Right ventricle myocardium superior (tissue), 1 donor: ENCODE results near the gene APBA2. TPM values are rescaled to one million over a fixed set of nuclear protein-coding genes. Genes with fewer than 3 reads are reported as not detected.

Source experiments
- ATAC-seq: fragments of 200-7000 bp; cut with Tn5 transposase; one replicate; pipeline ENCODE4 v1.9.1; 2020; ENCODE audit warnings: mild to moderate bottlenecking; ENCODE audit not compliant: poor library complexity
- DNase-seq: peaks from one replicate; pipeline ENCODE4 v3.0.0-alpha.2; 2020
- intact Hi-C: fragments of 100-400 bp; cut with DNase I; formaldehyde crosslinking; loops from one replicate; pipeline ENCODE4 v1.11.2; 2022
- total RNA-seq: library from RNA; stranded (reverse); fragmentation: NEBNext Ultra II Directional; extraction: Animal tissue kit (Norgen Biotek cat#: 25700); gene quantifications from one replicate; pipeline ENCODE4 v1.2.1, GENCODE V29; 2021
- donor health status: DM: no; HTN: yes; CAD: no; lungs with severe emphysema.

Gene APBA2
- total RNA-seq, 1 donor from 2014 or later: 1.9 TPM

GRCh38 chr15:29071882-29072273, 186.1 kb downstream of the APBA2 start:
- no peak for ATAC-seq
- intact Hi-C loops: no loop called here
- DNase-seq: no peak

- intact Hi-C loops: no loop called here
- no peak for DNase-seq
- ATAC-seq: no peak
Measured at GRCh38 chr15:29072444-29072843, 186.7 kb downstream of the APBA2 start.

GRCh38 chr15:29074045-29074444, 188.3 kb downstream of the APBA2 start:
- intact Hi-C loops: no loop called here
- ATAC-seq (no peak), DNase-seq (no peak)

GRCh38 chr15:29078541-29078940, 192.8 kb downstream of the APBA2 start:
- ATAC-seq (no peak), DNase-seq (no peak)
- intact Hi-C loops: no loop called here

DNA sequence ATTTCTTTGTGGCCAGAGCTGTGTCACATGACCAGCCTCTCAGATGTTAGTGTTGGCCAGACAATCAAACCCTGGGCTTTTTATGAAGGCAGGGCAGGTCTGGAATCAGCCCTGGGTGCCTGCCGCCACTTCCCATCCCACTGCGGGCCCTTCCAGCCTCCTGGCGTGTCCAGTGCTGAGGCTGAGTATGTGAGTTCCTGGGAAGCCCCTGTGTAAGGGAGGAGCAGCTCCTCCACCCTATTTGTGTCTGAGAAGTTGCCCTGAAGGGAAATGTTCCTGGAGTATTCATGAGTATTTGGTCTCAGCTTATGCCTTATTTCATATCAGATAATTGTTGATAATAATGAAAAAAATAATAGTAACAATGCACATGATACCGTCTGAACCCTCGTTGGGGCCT, 193.7 kb downstream of the APBA2 start:
- no peak for ATAC-seq
- no peak for DNase-seq
- intact Hi-C loops: no loop called here

DNA sequence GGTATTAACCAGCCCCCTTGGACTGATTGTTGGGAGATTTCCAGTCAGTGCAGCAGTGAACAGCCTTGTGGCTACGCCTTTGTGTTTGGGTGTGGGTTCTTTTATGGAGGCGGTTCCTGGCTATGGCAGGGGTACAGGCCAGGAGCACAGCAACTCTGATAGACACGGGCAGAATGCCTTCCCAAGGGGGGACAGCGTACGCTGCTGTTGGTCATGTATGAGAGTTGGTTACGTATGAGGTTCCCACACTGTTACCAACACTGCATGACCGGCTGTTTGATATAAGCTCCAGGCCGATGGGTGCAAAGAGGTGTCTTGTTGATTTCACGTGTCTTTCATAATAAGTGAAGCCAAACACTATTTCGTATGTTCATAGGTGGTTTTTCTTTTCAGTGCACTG, 196.0 kb downstream of the APBA2 start:
- DNase-seq (no peak), ATAC-seq (no peak)
- intact Hi-C loops: no loop called here

- intact Hi-C loops: no loop called here
- DNase-seq: no peak
- no peak for ATAC-seq
Measured at GRCh38 chr15:29083161-29083560, 197.4 kb downstream of the APBA2 start.

DNA sequence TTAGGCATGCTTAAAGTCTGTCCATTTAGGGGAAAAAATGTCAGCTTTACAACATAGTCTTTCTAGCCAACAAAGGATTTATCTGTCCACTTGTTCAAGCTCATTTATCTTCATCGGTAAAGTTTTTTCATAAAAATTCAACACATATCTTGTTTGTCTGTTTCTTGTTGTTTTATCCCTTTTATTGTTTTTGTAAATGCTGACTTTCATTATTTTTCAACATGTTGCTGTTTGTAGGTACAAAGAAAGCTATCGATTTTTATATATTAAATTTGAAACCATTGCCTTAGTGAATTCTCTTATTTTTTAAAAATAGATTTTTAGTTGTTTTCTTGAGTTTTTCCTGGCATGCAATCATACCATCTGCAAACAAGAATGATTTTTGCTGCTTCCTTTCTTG, 198.1 kb downstream of the APBA2 start:
- intact Hi-C loops: no loop called here
- DNase-seq: no peak
- ATAC-seq: no peak

GRCh38 chr15:29086001-29086400, 200.2 kb downstream of the APBA2 start:
- DNase-seq (no peak), ATAC-seq (no peak)
- intact Hi-C loops: no loop called here

DNA sequence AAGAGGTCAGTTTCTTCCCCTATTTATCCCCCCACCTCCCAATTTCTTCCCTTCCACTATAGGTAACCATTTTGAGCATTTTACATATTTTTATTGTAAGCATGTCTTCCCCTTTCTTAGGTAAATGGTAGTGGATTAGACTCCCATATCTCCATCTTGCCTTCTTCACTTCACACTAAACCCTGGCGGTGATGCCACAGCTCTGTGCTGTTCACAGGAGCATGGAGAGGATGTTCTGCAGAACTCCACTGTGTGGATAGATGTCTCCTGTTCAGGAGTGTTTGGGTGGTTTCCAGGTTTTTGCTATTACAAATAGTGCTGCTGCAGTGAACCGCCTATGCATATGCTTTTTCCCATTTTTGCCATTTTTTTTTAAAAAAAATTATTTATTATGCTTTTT, 201.1 kb downstream of the APBA2 start:
- intact Hi-C loops: no loop called here
- ATAC-seq (no peak), DNase-seq (no peak)

DNA sequence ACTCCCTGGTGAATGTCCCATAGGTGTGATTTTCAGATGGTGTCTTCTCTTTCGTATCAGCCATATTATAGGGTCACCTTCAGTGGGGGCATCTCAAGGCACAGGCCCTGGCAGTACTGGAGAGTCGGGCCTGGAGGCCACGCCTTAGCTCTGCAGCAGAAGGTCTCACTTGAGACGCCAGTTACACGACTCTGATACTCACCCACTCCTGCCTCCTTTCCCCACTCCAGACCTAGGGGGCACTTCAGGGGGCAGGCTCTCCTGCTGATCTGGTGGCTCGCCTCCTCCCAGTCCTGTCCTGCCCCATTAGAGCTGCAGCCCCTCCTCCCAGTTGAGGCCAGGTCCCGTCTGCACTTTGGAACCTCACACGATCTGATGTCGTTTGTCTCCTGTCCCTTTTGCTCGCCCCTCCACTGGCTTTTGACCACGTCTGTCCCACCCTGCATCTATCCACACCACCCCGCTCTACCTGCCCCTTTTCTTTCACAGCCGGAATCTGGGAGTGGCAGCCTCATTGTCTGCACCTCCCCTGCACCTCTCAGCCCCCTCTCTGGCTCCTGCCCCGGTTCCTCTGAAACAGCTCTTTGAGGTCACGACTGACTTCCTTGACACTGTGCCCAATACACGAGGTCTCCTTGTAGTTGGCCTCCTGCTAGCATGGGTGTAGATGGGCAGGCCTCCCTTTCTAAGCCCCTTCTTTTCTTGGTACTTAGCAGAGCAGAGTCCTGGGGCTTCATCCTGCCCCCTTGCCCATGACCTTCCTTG, 201.9 kb downstream of the APBA2 start:
- intact Hi-C loops: no loop called here
- DNase-seq (no peak), ATAC-seq (no peak)

DNA sequence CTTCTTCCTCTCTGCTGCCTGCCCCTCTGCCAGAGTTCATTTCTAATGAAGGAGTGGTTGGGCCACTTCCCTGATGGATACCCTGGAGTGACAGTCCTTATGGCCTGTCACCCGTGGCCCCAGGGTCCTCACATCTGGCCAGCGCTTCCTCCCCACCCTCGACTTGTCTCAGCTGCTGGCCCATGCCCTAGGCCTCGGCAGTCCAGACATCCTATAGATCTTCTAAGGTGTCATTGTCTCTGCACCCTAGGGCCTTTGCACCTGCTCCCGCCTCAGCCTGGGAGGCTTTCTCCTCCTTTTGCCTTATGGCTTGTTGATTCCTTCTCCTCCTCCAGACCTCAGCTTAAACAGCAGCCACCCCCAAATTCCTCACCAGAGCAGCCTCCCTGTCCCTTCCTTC, 202.9 kb downstream of the APBA2 start:
- ATAC-seq: no peak

DNA sequence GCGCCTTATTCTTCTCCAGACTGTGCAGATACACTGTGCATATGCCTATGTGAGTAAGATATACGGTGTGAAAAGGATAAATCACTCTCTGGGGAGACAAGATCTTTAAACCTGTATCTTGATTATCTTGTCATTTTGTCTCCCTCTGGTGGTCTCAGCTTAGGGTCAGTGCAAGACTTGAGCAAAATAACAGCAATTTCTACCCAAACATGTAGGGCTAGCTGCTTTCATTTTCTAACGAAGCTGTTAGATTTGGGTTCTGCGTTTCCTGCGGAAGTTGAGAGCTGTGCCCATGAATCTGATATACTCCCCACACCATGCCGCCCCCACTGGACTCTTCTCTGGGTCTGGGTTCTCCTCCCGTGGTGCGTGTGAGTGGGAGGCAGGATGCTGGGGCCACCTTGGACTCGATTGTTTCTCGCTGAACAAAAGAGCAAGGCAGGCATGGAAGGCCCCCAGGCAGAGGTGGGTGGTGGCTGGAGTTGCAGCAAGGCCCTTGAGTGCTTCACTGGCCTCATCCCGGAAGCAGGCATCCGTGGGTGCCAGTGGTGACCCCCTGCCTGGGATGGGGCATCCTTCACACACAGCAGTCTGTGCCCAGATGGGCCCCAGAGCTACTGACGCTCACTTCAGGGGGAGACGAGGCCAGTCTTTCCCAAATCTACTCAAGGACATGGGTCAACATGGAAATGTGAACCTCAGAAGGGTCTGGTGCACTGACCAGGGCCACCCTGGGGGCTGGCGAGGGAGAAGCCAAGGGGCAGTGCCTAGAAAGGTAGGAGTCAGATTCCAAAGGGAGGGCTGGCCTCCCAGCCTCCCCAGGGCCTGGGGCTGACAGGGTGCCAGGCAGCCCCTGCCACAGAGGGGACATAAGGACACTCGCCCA, 204.2 kb downstream of the APBA2 start:
- intact Hi-C loops: no loop called here
- no peak for ATAC-seq
- DNase-seq: no peak

More for the DNA sequence above, 202.9 kb downstream of the APBA2 start:
- intact Hi-C loops: no loop called here
- no peak for DNase-seq

DNA sequence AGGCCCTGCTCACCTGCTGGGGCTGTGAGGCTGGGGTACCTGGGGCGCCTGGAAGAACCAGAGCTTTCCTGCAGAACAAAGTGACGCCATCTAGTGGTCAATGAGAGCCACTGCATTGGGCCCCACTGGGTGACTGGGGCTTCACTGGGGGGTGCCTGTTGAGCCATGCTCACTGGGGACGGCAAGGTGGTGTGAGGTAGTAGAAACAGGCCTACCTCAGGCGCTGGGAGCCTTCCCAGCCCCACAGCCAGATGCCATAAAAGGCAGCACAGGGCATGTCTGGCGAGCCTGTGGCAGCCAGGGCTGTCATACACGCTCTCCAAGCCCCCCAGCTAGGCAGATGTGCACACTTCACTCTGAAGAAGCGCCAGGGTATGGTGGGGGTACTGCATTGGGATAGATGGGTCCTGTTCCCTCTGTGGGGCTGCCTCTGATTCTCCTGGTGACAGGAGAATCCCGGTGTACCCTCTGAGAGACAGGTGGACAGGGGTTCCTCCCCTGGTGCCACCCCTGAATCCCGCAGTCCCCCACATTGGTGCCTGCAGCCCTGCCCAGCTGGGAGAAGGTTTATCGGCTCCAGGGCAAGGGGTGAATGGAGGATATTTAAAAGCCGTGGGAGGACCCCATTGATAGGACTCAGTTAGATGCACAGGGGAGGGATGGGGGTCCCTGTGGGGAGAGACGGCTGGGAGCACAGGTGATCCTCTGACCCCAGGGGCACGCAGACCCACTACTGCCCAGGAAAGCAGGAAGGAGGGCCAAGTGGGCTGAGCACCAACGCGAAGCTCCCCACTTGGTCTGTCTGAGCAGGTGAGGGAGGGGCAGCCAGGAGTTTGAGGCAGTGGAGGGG, 205.1 kb downstream of the APBA2 start:
- DNase-seq: no peak
- no peak for ATAC-seq
- intact Hi-C loops: no loop called here

DNA sequence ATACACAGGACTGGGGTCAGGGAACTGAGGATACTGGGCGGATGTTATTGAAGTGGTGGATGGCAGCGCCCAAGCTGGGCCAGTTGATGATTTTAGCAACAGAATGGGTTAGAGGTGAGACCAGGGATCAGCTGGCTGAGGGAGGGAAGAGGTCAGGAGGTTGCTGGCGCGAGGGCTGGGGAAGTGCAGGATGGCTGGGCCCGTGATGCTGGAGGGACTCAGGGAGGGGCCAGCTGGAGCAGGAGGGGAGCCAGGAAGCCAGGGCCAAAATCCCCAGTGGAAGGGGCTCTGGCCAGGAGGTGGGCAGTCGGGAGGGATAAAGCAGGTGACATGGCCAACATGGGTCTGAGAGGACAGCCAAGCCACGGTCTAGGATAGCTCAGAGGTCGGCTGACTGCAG, 205.9 kb downstream of the APBA2 start:
- intact Hi-C loops: no loop called here
- no peak for DNase-seq
- ATAC-seq: no peak

GRCh38 chr15:29092376-29093064, 206.7 kb downstream of the APBA2 start:
- ATAC-seq (no peak), DNase-seq (no peak)
- intact Hi-C loops: no loop called here

- DNase-seq (no peak), ATAC-seq (no peak)
- intact Hi-C loops: no loop called here
Measured at GRCh38 chr15:29093065-29093435, 207.3 kb downstream of the APBA2 start.

- intact Hi-C loops: no loop called here
- DNase-seq (no peak), ATAC-seq (no peak)
Measured at GRCh38 chr15:29093696-29094343, 208.0 kb downstream of the APBA2 start.
